ENCODE measurements around the gene UBE2D3. TPM values are rescaled to one million over a fixed set of nuclear protein-coding genes. Genes with fewer than 3 reads are reported as not detected.
"Not testable (repeated sequence)": the region's sequence is repeated elsewhere in the genome, so short reads cannot be mapped to it uniquely, and the experiment has no call there.

UBE2D3 gene
- total RNA-seq, 1 experiment from 2014 or later = 191 TPM

GRCh38 chr4:102823464-102823863 lies 3.9 kb downstream of the UBE2D3 start:
- no peak for DNase-seq (ENCODE audit: low read depth, low spot score)
- Histone ChIP-seq H3K9me3 (ENCODE audit: control insufficient read depth, insufficient read depth, low read depth, low read length) (no peaks in the 10 kb centered on the region), H3K4me1 (ENCODE audit: control insufficient read depth, insufficient read depth, low read length) (peaks cover 47% of the 10 kb centered on the region), H3K36me3 (ENCODE audit: control insufficient read depth, insufficient read depth, low read length) (peaks cover 23% of the 10 kb centered on the region), H3K27me3 (ENCODE audit: control insufficient read depth, insufficient read depth, low read length) (no peaks in the 10 kb centered on the region), H3K27ac (ENCODE audit: low read length) (peak overlapping the region; percentile 57; the same call in 1 of the 2 replicates), H3K4me3 (ENCODE audit: low read depth in 2 of 2, low read length in 2 of 2) (peak overlapping the region; percentile 48 to 96)
- no peak for ATAC-seq
- TF ChIP-seq SIN3A (IDR thresholded peaks at IDR 0.05; ENCODE audit: borderline replicate concordance, insufficient read depth, low read depth, low read length) (no peak), POLR2AphosphoS5 (IDR thresholded peaks at IDR 0.05; ENCODE audit: low read depth, low read length) (no peak), TCF7L2 (IDR thresholded peaks at IDR 0.05; ENCODE audit: low read depth, low read length) (no peak), REST (IDR thresholded peaks at IDR 0.05; ENCODE audit: insufficient read depth in 1 of 2, low read depth in 2 of 2, low read length in 1 of 2) (no peak)
- TF ChIP-seq, protein P1, sequence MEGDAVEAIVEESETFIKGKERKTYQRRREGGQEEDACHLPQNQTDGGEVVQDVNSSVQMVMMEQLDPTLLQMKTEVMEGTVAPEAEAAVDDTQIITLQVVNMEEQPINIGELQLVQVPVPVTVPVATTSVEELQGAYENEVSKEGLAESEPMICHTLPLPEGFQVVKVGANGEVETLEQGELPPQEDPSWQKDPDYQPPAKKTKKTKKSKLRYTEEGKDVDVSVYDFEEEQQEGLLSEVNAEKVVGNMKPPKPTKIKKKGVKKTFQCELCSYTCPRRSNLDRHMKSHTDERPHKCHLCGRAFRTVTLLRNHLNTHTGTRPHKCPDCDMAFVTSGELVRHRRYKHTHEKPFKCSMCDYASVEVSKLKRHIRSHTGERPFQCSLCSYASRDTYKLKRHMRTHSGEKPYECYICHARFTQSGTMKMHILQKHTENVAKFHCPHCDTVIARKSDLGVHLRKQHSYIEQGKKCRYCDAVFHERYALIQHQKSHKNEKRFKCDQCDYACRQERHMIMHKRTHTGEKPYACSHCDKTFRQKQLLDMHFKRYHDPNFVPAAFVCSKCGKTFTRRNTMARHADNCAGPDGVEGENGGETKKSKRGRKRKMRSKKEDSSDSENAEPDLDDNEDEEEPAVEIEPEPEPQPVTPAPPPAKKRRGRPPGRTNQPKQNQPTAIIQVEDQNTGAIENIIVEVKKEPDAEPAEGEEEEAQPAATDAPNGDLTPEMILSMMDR (IDR thresholded peaks at IDR 0.05) = no peak
- no TSS peak for BruUV-seq (replicated peaks)
- in situ Hi-C loops (cut with HindIII; ENCODE audit: low pct_unique_long_range_greater_than_20kb, low sequenced_read_pairs) (no loop called here), intact Hi-C loops (cut with micrococcal nuclease; ENCODE audit: unreplicated experiment) (no loop called here)
- ChIA-PET POLR2A (interaction anchor here (0.6 kb wide), 1 partner anchor 237 kb away, joined by 10 read pairs; no protein-coding TSS in a partner anchor), CTCF (no interaction called here)

DNA sequence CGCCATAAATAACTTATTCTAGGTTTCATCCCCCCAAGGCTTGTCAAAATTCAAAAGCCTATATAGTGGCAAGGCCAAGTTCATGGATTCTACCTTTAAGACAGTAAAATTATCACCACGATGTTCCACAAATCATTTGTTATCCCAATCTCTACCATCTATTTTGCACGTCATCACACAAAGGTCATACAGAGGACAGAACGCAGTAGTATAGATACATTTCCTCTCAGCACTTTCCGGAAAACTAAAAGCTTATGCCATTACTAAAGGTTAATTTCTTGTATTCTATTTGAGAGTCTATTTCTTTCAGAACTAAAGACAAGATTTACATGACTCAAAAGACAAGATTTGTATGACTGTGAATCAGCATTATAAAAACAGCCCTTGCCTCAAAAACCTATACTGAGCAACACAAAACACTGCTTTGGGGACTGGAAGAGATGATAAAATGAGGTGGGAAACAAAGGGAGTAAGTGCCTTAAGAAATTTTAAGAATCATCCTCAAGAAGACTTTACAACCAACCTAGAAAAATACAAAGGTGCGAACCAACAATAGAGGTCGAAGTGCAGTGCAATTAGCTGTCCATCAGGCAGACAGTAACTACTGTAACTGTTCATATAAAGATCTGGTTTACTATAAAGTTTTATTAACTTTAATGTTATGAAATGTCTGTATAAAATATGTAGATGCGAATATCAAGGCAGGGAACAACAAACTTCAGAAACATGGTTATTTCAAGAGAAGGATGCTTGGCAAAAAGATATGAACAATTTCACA lies 7.6 kb downstream of the UBE2D3 start:
- no TSS peak for BruUV-seq (replicated peaks)
- ChIA-PET CTCF (no interaction called here), POLR2A (interaction anchor here (1.0 kb wide), 1 partner anchor 49 kb away, joined by 3 read pairs; the partner anchor contains the start of gene CISD2)
- TF ChIP-seq TCF7L2 (IDR thresholded peaks at IDR 0.05; ENCODE audit: low read depth, low read length) (no peak), POLR2AphosphoS5 (IDR thresholded peaks at IDR 0.05; ENCODE audit: low read depth, low read length) (no peak), REST (IDR thresholded peaks at IDR 0.05; ENCODE audit: insufficient read depth in 1 of 2, low read depth in 2 of 2, low read length in 1 of 2) (no peak), SIN3A (IDR thresholded peaks at IDR 0.05; ENCODE audit: borderline replicate concordance, insufficient read depth, low read depth, low read length) (no peak)
- TF ChIP-seq, protein P1 (IDR thresholded peaks at IDR 0.05) = no peak
- Histone ChIP-seq H3K4me3 (ENCODE audit: low read depth in 2 of 2, low read length in 2 of 2) (no peak overlapping the region), H3K27me3 (ENCODE audit: control insufficient read depth, insufficient read depth, low read length) (no peaks in the 10 kb centered on the region), H3K4me1 (ENCODE audit: control insufficient read depth, insufficient read depth, low read length) (peaks cover 65% of the 10 kb centered on the region), H3K9me3 (ENCODE audit: control insufficient read depth, insufficient read depth, low read depth, low read length) (no peaks in the 10 kb centered on the region), H3K36me3 (ENCODE audit: control insufficient read depth, insufficient read depth, low read length) (peaks cover 6% of the 10 kb centered on the region), H3K27ac (ENCODE audit: low read length) (no peak overlapping the region)
- ATAC-seq (no peak), DNase-seq (ENCODE audit: low read depth, low spot score) (no peak)
- intact Hi-C loops (cut with micrococcal nuclease; ENCODE audit: unreplicated experiment) = loop anchor here (10.0 kb wide), 1 partner anchor 265 kb away; no protein-coding TSS in a partner anchor
- in situ Hi-C loops (cut with HindIII; ENCODE audit: low pct_unique_long_range_greater_than_20kb, low sequenced_read_pairs) = no loop called here

GRCh38 chr4:102819100-102819499 lies 8.3 kb downstream of the UBE2D3 start:
- H3K27ac ChIP-seq (ENCODE audit: low read length); H3K36me3 ChIP-seq (ENCODE audit: control insufficient read depth, insufficient read depth, low read length); ATAC-seq; H3K27me3 ChIP-seq (ENCODE audit: control insufficient read depth, insufficient read depth, low read length); in situ Hi-C loops (cut with HindIII; ENCODE audit: low pct_unique_long_range_greater_than_20kb, low sequenced_read_pairs); DNase-seq (ENCODE audit: low read depth, low spot score); H3K4me3 ChIP-seq (ENCODE audit: low read depth in 2 of 2, low read length in 2 of 2); H3K9me3 ChIP-seq (ENCODE audit: control insufficient read depth, insufficient read depth, low read depth, low read length); BruUV-seq (replicated peaks); CTCF ChIA-PET: not testable (repeated sequence)
- intact Hi-C loops (cut with micrococcal nuclease; ENCODE audit: unreplicated experiment) = loop anchor here (10.0 kb wide), 1 partner anchor 266 kb away; no protein-coding TSS in a partner anchor
- H3K4me1 ChIP-seq (ENCODE audit: control insufficient read depth, insufficient read depth, low read length) = peaks cover 61% of the 10 kb centered on the region
- POLR2A ChIA-PET = interaction anchor here (0.6 kb wide), 1 partner anchor 359 kb away, joined by 5 read pairs; no protein-coding TSS in a partner anchor
